T-helper 2 cell (primary cell): ENCODE results near the gene CST2.
"Not testable (repeated sequence)": the region's sequence is repeated elsewhere in the genome, so short reads cannot be mapped to it uniquely, and the experiment has no call there.

Experiments used
- DNase-seq, 5 experiments: peaks; one replicate each; pipeline versions ENCODE4 v3.0.0 to v3.0.0-alpha.2; 2012 to 2022
- total RNA-seq, 2 donors: gene quantifications; one replicate each; lab custom pipeline; 2026; lab: John Stamatoyannopoulos, UW

Gene CST2, protein sequence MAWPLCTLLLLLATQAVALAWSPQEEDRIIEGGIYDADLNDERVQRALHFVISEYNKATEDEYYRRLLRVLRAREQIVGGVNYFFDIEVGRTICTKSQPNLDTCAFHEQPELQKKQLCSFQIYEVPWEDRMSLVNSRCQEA
- total RNA-seq = 0 reads per million in 2 donors

DNA sequence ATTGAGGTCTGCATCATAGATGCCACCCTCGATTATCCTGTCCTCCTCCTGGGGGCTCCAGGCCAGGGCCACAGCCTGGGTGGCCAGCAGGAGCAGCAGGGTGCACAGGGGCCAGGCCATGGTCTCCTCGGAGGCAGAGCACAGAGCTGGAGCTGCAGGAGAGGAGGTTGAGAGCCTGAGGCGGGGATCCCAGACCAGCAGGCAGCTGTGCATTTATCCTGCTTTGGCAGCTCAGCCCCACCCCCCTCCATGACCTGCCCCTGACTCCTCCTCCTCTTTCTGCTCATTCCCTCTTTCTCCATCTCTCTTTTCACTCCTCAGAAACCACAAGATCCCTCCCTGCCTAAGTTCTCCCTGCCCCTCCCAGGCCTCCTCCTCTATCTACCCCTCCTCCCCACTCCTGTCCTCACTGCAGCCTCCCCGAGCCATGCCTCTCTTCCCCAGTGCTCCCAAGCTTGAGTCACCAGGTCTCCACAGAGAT lies at the start of gene CST2:
Gene CST2 (minus strand): TSS at position 189 of the 481 bp plus-strand sequence. CDS start 69 bp downstream, at position 120.
- no peak for DNase-seq

DNA sequence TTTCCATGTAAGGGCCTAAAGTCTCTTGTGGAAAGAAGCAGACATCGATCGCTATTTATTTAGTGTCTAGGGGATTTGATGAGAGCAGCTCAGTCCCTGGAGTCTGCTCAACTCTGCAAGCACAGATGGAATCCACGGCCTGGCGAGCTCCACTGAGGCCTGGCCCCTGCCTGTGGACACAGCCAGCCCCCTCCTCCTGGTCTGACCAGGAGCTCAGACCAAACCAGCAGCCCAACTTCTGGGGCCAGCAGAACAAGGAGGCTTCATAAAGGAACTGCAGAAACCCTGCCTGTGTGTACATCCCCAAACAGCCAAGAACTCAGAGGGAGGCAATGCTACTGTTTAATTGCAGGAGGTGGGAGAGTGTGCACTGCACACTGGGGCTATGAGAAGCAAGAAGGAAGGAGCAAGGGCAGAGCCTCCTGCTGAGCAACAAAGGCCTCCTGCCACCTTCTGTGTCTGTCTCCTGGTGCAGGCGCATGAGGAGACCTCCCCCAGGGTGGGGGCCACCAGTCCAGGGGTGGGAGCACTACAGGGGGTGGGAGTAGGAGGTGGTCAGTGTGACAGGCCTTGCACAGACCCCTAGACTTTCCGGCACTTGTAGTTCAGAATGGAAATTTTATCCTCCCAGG lies 49.2 kb upstream of the CST2 start:
- DNase-seq = no peak

DNA sequence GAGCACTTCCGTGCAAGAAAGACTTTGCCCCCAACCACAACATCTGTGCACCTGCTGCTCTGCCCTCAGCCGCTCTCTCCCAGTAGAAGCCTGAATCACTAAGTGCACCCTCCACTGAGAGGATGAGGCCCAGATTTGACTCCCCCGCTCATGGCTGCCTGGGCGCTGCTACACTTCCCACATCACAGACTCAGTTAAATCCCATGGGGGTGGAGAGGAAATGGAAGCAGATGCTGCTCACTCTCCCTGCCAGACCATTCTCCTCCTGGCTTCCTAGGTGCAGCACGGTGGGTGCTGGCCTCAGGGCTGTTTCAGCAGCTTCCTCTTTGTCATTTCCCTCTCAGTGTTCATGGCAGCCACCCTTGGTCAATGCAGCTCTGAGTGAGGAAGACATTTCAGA lies 48.2 kb upstream of the CST2 start:
- DNase-seq = no peak

DNA sequence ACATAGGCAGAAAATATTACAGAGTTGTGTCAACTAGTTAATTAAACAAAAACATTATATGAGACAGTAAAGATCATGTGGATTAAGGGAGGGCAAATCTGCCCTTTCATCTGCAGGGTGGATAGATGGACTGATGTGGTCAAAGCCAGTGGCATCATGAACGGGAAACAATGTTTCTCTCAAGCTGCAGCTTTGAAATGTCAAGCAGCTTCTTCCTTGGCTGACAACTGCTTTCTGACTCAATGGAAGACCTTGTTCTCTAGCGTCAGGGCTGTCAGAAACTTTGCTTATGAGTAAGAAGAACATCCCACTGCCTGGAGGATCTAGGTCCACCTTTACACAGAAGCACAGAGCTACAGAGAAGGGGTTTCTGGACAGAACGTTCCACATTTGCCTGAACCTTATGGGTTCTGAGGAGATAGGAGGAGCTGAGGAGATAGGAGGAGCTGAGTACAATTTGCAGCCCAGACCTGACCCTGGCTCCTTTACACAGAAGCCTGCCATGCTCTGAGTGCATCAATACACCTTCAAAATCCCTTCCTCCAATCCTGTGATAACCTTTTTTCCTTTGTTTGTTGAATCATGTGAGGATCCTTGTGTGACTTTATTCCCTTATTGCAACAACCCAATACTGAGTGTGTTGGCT lies 47.0 kb upstream of the CST2 start:
- DNase-seq = peak in 1 of 5 experiments; percentile 78

DNA sequence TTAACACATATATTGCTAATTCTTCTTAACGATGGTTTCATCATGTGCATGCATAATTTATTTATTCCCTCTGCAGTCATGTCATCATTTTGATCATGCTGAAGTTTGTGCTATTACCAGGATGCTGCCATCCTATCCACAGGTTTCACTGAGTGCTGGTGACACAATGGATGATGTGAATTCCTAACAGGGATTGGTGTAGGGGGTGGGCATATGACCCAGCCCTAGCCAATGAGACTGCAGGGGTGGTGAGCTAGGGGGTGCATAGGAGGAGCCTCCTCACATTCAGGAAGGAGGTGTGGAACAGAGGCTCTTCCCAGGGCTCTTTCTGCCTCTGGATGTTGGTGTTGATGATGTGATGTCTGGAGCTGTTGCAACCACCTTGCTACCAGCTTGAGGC lies 45.5 kb upstream of the CST2 start:
- no peak for DNase-seq

DNA sequence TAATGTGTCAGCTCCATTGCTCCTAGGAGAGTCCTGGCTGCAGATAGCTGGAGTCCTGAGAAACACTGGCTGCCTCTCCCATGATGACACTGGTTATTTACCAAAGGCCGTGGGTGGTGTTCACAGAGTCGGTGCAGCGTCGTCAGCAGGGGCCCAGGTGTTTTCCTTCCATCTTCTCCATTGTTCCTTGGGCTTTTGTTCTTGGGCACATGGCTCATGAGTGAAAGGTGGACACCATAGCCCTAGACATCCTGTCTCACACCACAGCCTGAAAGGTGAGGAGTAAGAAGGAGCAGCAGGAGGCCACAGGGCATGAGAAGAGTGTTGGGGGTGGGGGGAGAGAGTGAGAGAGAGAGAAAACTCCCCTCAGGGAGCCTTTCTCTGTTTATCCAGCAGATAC lies 43.9 kb upstream of the CST2 start:
- DNase-seq = no peak

DNA sequence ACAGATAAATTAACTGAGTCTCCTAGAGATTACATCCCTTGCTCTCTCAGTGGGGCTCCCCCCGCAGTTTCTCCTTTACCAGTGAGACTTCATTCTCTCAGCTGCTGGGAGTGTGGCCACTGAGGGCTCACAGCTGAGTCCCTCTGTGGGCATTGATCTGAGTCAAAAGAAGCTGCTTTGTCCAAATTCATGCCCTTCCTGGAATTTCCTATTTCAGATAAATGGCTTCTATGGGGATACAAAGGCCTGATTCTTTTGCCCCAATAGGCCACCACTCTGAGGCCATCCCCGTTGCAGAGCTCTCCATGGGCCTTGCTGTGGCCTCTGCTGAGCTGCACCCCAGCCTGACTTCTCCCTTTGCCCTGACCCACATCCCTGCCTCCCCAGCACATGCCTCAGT lies 43.0 kb upstream of the CST2 start:
- no peak for DNase-seq

DNA sequence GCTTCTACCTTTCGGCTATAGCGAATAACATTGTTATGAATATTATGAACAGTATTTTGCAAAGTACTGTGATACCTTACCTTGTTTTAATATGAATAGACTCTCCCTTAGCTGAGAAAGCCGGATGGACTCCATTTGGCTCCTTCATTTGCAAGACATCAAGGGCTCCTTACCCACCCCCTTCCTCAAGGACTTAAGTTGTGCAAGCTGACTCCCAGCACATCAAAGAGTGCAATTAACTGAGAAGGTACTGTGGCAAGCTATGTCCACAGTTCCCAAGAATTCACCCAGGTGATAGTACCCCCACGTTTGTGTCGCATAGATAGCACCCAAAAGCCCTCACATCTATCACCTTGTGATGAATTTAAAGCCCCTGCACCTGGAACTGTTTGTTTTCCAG lies 41.8 kb upstream of the CST2 start:
- DNase-seq = no peak

DNA sequence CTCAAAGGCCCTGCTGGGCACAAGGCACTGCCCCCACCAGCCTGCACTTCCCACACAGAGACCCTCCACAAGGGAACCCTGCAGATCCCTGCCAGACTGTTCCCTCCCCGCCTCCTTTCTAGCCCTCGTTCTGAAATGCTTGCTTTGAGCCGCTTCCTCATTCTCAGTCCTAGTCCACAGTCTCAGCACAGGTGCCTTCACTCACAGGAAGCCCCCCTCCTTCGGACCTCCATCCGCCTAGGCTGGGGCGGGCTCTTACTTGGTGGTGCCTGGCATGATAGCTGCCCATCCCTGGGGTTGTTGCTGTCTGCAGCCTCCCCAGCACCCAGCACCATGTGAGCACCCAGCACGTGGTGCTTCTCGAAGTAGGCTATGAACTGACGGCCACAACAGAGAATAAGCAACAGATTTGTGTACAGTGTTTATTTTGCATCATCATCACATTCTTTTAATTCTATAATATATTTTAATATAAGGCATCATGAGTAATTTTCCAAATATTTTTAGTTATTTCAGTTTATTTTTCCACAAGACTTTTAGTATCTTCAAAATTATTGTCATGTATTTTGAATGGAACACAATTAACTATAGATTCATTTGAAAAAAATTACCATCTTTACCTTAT lies 40.7 kb upstream of the CST2 start:
- no peak for DNase-seq

DNA sequence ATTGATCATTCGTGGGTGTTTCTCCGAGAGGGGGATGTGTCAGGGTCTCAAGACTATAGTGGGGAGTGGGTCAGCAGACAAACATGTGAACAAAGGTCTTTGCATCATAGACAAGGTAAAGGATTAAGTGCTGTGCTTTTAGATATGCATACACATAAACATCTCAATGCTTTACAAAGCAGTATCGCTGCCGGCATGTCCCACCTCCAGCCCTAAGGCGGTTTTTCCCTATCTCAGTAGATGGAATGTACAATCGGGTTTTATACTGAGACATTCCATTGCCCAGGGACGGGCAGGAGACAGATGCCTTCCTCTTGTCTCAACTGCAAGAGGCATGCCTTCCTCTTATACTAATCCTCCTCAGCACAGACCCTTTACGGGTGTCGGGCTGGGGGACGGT lies 34.2 kb upstream of the CST2 start:
- DNase-seq = not testable (repeated sequence)

DNA sequence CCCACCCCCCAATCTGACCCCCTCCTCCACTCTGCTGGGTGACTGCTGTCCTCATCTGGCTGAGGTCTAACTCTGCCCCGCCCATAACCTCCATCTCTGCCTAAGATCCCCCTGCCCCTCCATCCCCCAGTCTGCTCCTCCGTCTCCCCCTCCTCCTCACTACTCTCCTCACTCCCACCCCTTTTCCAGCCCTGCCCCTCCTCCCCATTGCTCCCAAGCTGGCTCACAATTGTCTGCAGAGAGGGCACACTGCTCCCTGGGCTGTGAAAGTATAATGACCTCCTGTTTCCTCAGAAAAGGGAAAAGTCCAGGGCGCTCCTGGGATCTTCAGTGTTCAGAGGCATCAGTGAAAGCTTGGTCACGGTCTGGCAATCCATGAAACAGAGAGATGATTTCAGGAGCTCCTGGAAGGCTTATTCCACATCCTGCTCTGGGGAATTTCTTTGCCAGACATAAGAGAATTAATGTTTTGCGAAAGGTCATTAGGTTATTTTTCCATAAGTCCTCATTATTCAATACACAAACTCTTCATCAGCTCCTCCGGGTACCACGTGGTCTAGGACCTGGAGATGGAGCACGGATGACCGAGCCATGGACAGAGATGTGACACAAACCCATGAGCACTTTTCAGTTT lies 31.6 kb upstream of the CST2 start:
- no peak for DNase-seq

DNA sequence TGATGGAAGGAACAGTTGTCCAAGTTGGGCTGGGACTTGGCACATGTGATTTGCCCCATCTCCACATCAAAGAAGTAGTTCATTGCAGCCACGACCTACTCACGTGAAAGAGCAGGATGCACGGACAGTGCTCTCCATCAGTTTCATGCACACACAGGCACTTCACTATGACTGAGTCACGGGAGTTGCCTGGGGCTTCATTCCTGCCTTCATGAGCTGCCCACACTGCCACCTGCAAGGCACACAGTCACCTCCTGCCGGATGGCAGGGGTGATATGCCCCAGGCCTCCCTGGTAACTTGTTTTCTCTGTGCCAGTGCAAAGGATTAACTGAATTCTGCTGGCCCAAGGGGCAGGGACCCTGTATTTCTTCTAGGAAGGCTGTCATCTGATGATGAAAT lies 30.2 kb upstream of the CST2 start:
- no peak for DNase-seq

DNA sequence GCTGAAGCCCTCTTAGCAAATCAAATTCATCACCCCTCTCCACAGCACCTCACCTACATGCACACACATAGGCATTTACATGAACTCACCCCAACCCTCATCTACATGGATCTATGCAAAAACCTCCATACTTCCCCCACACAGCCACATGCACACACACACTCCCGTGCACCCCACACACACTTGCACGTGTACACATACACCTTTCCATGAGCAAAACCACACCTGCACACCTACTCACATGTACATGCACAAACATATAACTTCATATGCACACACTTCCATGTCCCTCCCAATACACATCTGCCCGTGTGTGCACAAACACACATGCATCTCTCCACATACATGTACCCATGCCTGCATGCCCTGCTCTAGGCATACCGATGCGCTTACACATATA lies 29.7 kb upstream of the CST2 start:
- DNase-seq = no peak

DNA sequence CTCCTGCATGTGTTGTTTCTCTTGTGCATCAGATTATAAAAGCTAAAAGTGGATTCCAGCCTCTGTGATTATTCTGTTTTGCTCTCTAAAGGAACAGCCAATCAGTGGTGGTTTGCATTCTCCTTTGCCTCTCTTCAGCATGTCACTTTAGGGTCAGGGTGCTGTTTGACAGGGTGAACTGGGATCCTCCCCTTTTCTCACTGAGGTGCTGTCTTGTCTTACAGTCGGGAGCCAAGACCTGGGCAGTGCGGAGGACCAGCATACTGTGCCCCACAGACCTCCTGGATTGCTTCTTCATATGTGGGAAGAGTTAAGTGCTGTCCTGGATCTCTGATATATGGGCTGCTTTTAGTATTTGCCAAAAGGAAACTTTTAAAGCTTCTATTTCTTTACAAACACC lies 15.2 kb upstream of the CST2 start:
- DNase-seq = no peak

DNA sequence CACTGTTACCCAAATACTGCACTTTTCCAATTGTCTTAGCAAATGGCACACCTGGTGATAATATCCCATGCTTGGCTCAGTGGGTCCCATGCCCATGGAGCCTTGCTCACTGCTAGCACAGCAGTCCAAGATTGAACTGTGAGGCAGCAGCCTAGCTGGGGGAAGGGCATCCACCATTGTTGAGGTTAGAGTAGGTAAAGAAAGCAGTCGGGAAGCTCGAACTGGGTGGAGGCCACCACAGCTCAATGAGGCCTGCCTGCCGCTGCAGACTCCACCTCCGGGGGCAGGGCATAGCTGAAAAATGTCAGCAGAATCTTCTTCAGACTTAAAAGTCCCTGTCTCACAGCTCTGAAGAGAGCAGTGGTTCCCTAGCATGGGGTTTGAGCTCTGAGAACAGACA lies 9.2 kb upstream of the CST2 start:
- no peak for DNase-seq

DNA sequence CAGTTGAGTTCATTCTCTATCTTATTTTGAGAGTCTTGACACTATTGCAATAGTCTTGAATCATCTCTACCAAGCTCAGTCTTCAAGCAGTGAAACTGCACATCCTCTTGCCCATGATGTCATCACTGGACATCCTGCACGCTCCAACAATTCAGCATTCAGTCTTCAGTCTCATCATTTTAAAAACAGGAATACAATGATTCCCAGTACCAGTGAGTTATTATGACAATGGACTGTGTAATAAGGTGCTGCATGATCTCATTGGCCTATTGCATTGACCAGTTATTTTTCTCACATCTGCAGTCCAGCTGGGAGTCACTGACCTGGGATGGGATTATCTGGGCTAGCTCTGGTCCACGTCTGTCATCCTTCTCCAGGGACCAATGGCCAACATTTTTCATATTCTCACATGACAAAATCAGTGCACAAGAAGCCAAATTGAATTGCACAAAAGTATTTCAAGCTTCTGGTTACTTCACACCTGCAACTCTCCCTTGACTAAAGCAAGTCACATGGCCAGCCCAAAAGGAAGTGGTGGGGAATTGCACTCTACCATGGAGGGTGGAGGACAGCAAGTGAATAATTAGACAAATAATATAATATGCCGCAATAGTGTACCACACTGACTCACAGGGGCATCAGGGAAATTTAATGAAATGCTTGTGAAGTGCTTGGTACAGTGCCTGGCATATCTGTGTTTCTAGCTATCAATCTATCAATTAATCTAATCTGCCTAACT lies 6.4 kb upstream of the CST2 start:
- no peak for DNase-seq

DNA sequence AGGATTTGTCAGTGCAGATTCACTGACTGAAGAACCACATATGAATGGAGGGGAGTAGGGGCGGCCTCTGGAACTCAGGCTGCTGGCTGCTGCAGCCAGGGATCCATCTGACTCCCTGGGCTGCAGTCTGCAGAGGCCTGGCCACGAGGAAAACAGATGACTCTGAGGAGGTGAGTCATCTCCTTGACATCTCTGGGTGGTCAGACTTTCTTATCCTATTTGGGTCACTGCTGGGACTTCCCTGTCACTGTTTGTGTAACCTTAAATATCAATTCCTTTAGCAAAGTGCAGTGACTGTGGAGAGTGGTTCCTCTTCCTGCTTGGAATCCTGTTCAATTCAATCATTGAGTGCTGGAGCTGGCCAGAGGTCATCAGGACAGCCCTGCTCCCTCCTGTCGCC lies 5.4 kb upstream of the CST2 start:
- not testable (repeated sequence) for DNase-seq

DNA sequence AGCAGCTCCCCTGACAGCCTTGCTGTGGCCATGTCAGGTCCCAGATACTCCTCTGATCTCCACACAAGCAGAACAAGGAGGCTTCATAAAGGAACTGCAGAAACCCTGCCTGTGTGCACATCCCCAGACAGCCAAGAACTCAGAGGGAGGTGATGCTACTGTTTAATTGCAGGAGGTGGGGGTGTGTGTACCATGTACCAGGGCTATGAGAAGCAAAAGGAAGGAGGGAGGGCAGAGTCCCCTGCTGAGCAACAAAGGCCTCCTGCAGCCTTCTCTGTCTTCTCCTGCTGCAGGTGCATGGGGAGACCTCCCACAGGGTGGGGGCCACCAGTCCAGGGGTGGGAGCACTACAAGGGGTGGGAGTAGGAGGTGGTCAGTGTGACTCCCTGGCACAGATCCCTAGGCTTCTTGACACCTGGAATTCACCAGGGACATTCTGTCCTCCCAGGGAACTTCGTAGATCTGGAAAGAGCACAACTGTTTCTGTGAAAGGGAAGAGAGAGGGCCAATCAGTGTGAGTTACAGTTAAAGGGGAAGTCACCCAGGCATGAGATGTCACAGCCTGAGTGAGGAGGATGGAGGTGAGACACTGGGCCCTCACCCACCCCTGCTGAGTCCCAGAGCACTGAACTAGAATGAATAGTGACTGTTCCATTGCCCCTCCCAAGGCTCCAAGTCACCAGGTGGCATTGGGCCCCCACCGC lies 2.8 kb downstream of the CST2 start:
- no peak for DNase-seq

DNA sequence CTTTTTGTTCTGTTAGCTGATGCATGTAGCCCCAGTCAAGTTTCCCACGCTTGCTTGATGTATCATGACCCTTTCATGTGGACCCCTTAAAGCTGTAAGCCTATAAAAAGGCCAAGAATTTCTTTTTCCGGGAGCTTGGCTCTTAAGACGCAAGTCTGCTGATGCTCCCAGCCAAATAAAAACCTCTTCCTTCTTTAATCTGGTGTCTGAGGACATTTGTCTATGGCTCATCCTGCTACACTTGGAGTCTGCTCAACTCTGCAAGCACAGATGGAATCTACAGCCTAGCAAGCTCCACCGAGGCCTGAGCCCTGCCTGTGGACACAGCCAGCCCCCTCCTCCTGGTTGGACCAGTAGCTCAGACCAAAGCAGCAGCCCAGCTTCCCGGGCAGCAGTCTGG lies 3.4 kb downstream of the CST2 start:
- no peak for DNase-seq

DNA sequence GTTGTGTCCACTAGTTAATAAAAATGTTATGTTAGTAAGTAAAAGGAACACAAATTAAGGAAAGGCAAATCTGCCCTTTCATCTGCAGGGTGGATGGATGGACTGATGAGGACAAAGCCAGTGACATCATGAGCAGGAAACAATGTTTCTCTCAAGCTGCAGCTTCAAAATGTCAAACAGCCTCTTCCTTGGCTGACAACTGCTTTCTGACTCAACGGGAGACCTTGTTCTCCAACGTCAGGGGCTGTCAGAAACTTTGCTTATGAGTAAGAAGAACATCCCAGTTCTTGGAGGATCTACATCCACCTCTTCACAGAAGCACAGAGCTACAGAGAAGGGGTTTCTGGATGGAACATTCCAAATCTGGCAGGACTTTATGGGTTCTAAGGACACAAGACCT lies 6.0 kb downstream of the CST2 start:
- no peak for DNase-seq

DNA sequence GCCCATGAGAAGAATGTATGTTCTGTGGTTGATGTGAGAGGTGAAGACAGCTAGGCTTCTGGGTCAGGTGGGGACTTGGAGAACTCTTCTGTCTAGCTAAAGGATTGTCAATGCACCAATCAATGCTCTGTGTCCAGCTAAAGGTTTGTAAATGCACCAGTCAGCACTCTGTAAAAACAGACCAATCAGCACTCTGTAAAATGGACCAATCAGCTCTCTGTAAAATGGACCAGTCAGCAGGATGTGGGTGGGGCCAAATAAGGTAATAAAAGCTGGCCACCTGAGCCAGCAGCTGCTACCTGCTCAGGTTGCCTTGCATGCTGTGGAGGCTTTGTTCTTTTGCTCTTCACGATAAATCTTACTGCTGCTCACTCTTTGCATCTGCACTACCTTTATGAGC lies 15.0 kb downstream of the CST2 start:
- not testable (repeated sequence) for DNase-seq

DNA sequence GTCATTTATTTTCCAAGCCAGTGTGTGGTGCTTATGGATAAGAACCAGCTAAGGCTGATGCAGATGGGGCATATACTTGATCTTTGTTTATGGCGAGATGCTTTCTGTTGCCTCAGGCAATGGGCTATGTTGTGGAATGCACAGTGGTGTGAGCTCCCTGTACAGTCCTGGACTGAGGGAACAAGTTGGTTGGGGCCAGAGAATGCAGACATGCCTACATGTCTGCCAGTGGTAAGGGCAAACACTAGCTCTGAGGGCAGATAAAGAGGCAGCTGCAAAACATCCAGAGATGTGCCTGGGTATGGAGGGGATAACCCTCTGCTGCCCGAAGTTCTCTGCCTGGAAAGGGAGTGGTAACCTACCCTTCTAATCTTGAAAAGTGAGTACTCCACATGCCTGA lies 16.2 kb downstream of the CST2 start:
- DNase-seq = not testable (repeated sequence)
